HG03103 (cell line): ENCODE data around the gene SFRP4.
"Not testable (repeated sequence)": the region's sequence is repeated elsewhere in the genome, so short reads cannot be mapped to it uniquely, and the experiment has no call there.

Source experiments
- ATAC-seq: cut with Tn5 transposase; IDR thresholded peaks from one replicate; pipeline ENCODE4 v1.9.1; 2021; ENCODE audit warnings: low read depth; ENCODE audit not compliant: unreplicated experiment

Gene SFRP4

GRCh38 chr7:37916673-37917660, at the start of gene SFRP4:
Gene SFRP4 (minus strand): TSS chr7:37916817. CDS start chr7:37916537, 280 bp downstream.
- no peak for ATAC-seq

DNA sequence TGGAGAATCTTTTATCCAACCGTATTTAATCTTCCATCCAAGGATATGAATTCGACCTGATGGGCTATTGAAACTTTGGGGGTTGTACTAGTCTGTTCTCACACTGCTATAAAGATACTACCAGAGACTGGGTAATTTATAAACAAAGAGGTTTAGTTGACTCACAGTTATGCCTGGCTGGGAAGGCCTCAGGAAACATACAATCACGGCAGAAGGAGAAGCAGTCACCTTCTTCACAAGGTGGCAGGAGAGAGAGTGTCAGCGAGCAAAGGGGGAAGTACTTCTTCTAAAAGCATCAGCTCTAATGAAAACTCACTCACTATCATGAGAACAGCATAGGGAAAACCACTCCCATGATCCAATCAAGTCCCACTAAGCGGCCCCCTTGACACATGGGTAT, 47.6 kb upstream of the SFRP4 start:
- ATAC-seq: no peak

DNA sequence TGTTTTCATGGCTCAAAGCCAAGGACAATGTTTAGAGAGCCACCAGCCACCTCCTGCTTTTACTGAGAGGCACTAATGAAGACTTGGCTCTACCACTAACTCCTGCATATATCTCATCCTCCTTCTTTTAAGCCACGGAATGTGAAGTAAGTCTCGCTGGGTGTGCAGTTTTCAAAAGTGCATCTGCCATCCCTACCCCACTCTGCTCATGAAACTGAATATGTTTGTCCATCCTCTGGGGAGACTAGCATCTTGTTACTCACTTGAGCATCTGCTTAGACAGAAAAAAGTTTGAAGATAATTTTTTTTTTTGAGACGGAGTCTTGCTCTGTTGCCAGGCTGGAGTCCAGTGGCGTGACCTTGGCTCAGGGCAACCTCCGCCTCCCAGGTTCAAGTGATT, 44.6 kb upstream of the SFRP4 start:
- no peak for ATAC-seq

DNA sequence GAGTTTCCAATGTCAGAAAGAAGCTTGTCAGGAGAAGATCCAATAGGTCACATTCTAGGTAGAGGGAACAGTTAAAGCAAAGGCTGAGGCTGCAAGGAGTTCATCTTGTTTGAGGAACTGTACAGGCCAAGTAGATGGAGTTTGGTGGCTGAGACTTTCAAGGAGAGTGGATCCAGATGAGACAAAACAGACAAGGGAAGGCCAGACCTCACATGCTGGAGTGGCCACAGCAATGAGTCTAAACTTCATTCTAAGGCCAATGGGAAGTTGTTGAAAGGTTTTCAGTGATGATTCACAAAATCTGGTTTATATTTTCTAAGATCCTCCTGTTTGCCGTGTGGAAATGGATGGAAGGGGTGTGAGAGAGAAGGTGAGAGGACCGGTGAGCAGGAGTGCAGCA, 43.9 kb upstream of the SFRP4 start:
- ATAC-seq: no peak

DNA sequence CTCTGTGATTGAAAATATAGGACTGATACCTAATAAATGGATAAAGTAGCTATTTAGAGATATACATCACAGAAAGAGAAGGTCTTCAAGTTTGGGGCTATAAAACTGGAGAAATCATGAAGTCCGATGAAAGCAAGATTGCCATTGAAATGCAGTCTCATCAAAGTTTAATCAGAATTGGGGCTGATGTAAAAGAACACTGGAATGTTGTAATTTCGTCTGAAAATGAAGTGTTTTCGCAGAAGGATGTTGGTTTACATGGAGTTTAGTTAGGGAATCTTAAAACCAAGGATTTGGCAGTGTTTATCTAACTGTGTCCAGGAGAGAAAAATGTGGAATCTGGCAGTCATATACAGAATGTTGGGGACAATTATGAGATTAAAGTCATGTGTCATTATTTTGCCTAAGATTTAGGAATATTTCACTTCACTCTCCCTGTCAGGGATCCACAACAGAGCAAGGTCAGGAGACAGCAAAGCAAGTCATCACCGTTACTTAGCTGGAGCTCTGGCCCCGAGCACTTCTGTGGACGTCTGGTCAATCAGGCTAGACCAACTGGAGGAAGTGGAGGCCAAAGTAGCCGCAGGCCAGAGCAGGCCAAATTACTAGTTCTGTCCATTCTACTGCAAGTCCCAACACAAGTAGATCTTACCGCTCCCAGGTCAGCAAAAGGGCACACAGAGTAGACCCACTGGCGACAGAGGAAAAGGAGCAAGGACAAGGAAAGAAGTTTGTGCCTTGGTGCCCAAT, 40.8 kb upstream of the SFRP4 start:
- no peak for ATAC-seq

DNA sequence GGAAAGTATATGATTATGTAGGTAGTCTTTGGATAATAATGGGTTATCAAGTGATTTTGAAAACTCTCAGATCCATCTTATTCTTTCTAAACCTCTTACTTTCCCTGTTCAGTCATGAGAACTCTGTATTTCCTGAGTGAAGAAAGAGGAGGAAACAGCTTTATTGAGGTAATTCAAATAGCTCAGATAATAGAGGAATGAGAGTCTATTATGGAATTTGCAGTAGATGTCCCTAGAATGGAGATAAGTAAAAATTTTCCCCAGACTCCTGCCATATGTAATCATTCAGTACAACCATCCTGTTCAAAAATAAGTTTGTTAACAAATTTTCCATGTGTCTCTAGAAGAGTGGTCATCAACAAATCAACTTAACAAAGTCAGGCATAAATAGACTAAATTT, 40.2 kb upstream of the SFRP4 start:
- no peak for ATAC-seq

DNA sequence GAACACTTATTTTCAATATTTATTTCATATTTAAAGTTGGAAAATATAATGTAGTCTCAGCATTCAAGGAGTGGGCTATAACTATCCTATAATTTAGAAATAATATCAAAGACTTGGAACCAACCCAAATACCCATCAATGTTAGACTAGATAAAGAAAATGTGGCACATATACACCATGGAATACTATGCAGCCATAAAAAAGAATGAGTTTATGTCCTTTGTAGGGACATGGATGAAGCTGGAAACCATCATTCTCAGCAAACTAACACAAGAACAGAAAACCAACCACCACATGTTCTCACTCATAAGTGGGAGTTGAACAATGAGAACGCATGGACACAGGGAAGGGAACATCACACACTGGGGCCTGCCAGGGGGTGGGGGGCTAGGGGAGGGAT, 37.6 kb upstream of the SFRP4 start:
- ATAC-seq: not testable (repeated sequence)

DNA sequence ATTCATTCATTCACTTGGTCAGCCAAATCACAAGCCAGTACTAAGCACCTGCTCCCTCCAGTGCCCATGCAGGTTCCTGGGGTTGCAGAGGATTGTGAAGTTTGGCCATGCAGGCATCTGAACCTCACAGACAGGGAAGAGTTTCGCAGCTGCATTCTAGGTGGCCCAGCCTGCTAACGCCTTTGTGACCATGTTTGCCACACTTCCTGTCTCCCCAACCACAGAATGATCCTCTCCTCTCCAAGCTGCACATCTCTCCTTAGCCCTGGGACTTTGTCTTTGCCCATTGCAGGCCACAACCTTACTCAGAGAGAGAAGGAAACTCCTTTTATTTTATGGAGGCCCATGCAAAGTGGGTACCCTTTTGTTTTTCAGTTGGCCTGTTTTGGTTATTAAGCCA, 35.6 kb upstream of the SFRP4 start:
- no peak for ATAC-seq

- ATAC-seq: no peak
These were observed 31.3 kb upstream of the SFRP4 start for GRCh38 chr7:37947941-37948210.

DNA sequence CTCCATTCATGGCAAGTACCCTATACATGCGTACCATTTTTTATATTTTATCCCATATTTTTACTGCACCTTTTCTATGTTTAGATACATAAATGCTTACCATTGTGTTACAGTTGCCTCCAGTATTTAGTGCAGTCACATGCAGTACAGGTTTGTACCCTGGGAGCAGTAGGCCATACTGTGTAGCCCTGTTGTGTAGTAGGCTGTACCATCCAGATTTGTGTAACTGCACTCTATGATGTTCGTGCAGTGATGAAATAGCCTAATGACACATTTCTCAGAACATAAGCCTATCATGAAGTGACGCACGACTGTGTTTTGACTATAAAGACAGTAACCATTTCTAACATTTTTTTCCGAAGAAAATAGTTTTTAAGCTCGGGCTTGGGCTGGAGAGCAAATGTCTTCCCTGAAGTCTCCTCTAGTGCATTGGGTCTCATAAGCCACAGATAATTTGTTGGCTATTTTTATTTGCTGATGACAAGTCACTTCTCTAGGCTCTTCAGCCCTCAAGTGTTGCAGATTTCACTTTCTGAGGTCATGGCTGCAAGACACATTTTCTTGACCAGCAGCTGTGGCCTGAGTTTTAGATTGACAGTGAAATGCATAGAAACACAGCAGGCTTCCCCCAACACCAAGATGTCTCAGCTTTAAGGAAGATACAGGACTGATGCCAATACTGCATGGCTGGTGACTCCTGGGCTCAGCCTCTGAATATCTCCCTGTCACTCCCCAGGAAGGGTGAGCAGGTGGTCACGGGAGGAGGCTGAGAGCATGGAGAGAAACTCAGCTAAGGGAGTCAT, 30.7 kb upstream of the SFRP4 start:
- ATAC-seq: no peak

- ATAC-seq: no peak
These were observed 28.7 kb upstream of the SFRP4 start for GRCh38 chr7:37945336-37945735.

- no peak for ATAC-seq
These were observed 28.1 kb upstream of the SFRP4 start for GRCh38 chr7:37944737-37945054.

GRCh38 chr7:37943905-37944736, 27.5 kb upstream of the SFRP4 start:
- no peak for ATAC-seq

- ATAC-seq: no peak
These were observed 26.5 kb upstream of the SFRP4 start for GRCh38 chr7:37942934-37943610.

GRCh38 chr7:37933018-37933566, 16.5 kb upstream of the SFRP4 start:
- no peak for ATAC-seq

DNA sequence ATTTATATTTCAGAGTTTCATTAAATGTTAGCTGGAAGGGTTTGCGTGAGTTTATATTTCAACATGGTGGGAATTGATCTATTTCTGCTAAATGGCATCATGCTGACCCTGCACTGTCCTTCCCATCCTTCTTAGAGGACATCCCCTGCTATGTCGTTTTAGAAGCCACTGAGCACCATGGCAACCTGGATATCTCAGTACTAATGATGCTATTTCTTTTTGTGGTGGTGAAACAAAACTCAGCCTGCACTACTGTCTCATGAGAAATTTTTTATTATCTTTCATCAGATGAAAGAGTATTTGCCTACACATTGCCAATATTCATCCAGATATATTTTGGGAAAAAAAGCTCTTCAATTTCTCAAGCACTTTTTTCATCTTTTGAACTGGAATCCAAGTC, 15.9 kb upstream of the SFRP4 start:
- ATAC-seq: no peak

DNA sequence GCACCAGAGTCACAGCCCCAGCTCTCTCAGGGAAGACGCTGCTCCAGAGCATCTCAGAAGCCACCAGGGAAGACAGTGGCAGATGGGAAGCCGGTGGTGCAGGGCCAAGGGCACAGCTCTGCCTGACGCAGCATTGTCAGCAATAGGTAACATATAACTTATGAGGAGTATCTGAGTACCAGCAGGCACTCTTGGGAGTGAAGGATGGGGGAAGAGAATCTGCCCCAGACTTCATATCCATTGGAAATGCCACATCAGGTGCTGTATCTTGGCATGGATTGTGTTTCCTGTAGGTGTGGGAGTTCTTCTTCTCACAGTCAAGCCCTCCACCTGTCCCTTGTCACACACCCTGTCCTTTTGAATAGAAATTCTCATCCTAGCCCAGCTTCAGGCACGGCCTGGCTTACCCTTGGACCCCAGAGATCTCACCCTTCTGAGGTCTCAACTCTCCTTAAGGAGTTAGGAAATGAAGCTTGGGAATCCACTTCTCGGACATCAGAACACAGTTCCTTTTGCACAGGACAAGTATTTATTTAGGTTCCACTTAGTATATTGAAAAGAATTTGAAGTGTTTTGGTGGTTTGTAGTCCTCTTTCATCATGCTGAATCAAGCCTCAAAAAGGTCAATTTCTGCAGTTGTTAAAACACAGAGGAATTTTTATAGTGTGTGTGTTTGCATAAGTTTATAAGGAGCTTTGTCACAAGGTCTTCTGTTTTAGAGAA, 13.8 kb upstream of the SFRP4 start:
- no peak for ATAC-seq

DNA sequence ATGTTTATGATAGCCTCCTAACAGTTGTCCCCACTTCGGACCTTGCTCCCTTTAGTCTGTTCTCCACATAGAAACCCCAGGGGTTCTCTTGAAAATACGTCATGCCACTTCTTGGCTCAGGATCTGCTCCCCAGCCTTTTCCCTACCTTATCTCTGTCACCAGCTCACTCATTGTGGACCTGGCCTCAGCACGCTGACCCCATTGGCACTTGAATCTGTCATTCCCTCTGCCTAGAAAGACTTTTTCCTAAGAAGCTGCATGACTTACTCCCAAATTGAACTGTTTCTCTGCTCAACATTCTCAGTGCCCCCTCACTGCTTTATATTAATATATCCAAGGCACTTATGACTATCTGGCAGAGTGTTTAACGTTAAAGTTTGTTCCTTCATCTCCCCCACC, 12.3 kb upstream of the SFRP4 start:
- no peak for ATAC-seq
